ENCODE results near the gene OSBP2.

Gene OSBP2

GRCh38 chr22:30871391-30872284 is 177.0 kb downstream of the OSBP2 start:
- DNase-seq: no peak

- no peak for DNase-seq
These were observed 177.8 kb downstream of the OSBP2 start for GRCh38 chr22:30872285-30873041.

DNA sequence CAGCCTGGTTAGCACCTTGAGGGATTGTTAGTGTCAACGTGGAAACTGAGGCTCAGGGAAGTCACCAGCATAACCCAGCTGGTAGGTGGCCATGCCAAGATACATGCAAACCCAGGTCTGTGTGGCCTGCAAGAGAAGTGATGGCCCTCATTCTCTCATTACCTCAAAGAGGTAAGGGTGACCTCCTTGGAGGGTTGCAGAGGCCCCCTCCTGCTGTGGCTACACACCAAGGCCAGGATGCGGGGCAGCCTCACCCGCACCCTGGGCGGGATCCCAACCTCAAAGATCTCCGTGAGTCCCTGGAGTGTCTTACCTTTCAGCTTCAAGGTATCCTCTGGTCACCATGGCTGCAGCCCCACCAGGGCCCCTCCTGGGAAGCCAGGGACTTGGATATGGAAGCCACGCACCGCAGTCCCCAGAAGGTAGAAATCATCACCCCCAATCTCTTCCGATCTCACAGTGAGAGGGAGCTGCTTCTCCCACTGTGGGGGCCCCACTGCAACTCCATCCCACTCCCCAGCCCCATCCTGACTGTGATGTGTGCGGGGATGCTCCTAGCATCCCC is 178.5 kb downstream of the OSBP2 start:
- no peak for DNase-seq

DNA sequence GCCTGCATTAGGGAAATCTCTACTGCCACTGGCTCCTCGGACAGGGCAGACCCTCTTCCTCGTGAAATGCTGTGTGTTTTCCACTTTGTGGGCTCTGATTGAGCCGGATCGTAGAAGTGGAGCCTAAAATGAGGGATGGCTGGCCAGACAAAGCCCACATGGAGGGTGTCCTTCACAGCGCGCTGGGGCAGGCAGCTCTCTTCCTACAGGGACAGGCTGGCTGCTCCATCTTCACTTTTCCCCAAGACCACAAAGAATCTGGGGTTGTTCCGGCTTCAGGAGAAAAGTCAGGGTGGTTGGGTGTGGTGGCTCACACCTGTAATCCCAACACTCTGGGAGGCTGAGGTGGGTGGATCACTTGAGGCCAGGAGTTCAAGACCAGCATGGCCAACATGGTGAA is 179.0 kb downstream of the OSBP2 start:
- DNase-seq: no peak

- DNase-seq: no peak
These were observed 180.0 kb downstream of the OSBP2 start for GRCh38 chr22:30874431-30875370.

- DNase-seq: no peak
These were observed 181.0 kb downstream of the OSBP2 start for GRCh38 chr22:30875481-30876215.

DNA sequence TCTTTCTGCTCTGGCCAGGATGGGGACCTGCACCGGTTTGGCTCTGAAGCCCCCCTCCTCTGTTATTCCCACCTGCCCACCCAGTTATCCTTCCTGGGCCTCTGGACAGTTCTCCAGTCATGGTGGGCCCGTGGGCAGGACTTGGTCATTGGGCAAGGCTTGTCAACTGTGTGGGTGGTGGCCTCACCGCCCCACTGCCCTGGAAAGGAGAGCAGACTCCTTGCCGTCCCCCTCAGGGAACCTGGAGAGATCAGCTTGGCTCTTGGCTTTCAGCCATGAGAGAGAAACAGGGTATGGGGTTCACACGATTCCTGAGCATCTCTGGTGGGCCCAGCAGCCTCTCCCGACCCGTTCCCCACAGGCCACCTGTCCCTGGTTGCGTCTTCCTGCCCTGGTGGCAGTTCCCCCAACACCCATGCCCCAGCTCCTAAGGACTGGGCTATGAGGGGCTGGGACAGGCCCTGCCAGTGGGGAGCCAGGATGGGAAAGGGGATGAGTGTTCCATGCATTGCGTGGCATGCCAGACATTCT is 181.6 kb downstream of the OSBP2 start:
- DNase-seq: no peak

DNA sequence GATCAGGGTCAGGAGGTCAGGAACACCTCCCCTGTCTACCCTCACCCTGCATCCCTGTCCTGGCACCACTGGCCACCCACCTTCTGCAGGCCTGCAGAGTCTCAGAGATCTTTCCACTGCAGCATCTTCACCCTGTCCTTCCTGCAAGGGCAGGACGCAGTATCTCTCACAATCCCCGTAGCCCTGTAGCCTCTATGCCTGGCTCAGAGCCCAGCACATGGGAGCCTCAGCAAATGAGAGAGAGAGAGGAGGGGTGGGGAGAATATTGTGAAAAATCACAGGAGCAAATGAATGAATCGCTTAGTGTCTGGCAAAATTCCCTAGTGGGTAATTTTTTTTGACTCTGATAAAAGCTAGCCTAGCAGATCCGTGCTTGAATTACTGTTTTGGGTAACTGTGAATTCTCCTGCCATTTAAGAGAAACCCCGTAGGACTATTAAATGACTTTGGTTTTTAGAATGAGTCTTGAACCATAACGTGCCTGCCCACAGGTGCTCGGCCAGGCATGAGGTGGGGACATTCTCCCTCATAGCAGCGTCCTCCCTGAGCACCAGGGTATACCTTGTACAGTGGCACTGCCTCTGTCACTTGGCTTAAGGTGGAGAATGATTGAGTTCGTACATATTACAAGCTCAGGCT is 182.4 kb downstream of the OSBP2 start:
- no peak for DNase-seq

- no peak for DNase-seq
These were observed 183.2 kb downstream of the OSBP2 start for GRCh38 chr22:30877662-30878515.

DNA sequence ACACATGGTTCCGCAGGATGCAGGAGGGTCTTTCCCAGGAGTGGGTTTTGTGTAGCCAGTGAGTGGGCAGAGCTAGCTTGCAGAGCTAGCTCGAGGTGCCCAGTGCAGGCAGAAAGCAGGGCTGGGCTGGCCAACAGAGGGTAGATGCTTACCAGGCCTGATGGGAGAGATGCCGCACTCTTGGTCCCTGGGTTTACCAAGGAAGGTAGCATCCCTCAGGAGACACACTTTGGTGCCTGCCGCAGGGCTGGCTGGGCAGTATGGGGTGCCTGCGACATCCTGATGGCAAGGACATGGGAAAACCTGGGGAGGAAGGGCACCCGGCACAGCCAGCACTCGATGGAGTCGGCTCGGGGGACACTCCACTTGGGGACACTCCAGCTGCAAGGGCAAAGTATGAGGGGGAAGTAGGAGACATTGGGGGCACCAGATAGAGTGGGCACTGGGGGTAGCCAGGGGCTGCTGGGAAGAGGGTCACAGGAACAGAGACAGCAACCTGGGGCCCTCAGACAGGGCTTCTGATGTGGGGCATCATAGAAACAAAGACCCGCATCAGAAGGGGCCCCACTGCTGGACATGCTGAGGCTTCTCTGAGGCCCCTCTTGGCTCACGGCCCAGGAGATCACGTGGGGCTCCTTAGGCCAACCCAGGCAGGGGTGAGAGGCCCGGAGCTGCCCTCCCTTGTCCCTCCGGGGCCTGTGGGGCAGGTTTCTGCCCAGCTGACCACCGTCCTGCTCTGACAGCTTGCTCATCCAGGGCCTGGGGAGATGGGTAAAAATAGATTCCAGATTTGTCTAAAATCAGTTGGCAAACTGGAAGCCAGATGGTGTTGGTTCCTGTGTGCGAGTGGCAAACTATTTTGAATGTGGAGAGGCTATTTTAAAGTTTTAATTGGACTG is 184.1 kb downstream of the OSBP2 start:
- no peak for DNase-seq

DNA sequence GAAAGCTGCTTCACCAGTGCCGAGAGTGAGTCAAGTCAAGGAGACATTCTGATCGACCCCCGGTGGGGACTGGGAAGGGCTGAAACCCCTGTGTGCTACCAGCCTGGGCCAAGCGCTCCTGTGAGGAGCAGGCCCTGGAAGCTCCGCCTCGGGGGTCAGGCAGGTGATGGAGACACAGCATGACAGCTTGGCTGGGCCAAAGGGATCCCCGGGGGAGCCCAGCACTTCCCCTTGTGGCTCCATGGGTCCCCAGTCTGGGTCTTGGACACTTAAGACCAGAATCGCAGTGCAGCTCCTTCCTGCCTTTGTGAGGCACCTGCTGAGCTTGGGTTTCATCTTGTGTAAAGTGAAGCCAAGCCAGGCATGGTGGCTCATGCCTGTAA is 184.7 kb downstream of the OSBP2 start:
- no peak for DNase-seq

GRCh38 chr22:30880181-30880601 is 185.5 kb downstream of the OSBP2 start:
- no peak for DNase-seq

DNA sequence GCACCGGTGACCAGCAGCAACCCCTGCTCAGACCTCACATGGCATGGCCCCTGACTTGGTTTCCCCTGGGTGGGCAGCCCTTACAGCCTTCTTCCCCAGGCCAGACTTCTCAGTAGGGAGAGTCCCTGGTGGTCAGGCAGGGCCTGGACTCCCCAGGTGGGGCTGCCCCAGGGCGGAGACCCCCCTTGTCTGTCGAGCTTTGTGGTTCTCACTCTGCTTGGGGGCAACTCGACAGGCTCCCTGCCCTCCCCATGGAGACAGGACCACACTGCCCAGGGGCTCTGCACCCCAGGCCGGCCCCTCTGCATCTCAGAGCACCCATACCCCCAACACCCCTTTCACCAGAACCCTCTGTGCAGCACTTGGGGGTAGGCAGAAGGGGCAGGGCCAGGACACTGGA is 186.2 kb downstream of the OSBP2 start:
- DNase-seq: no peak

GRCh38 chr22:30881361-30882183 is 186.9 kb downstream of the OSBP2 start:
- no peak for DNase-seq

DNA sequence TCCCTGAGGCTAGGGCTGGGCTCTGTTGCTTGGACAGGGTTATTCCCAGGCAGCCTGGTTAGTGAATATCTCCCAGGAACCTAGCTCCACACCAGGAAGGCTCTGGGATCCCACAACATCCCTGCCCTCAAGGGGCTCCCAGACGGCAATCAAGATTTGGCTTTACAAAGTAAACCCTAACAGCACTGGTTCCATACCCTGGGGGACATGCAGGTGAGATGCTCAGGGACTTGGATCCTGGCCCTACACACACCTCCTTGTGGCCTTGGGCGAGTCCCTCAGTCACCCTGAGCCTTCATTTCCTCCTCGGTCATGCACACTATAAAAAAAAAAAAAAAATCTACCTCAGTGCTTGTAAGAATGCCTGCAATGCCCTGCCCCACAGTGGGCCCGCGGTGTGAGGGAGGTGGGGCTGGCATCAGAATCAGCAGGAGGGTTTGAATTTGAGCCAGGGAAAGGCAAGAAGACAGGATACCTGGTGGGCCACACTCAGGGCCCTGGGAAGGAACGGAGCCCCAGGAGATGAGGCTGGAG is 187.6 kb downstream of the OSBP2 start:
- DNase-seq: no peak

DNA sequence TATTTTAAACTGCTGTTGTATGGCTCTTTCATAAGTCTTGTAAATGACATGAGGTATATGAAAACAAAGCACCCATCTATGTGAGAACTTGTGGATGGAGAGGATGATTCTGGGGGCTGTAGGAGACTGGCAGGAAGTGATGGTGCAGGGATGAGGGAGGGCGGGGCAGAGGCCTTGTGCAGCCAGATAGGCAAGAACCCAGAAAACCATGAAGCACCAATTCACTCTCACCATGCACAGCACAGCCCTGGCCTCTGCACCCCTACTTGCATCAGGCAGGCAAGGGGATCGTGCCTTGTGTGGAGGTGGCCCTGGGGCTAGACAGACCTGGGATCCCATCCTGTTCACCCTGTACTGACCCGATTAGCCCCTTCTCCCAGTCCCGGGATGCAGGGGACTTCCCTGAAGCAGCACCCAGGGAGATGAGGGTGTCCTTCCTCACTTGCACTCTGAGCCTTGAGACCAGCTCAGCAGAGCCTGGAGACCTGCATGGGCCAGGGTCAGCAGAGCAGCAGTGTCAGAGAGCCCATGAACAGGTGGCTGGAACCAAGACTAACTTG is 188.4 kb downstream of the OSBP2 start:
- no peak for DNase-seq

DNA sequence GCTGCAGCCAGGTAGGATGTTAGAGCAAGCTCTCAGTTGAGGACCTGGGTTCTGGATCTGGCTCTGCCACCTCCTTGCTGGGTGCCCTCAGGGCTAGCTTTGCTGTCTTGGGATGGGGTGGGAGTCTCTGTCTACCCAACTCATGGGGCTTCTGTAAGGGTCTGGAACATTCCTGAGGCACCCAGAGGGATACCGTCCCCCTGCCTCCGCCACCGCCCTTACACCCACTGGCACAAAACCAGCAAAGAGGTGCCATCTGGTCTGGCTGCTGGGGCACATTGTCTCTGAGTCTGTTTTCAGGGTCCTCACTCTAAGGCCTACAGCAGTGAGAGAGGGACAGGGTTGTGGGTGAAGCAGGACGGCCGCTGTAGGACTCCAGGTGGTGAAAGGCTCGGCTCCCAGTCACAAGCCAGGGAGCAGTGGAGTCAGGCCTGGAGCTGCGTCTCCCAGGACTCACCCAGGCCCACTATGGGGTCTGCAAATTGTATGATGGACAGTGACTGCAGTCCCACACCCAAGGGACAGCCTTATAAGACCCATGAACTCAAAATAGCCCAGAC is 189.0 kb downstream of the OSBP2 start:
- no peak for DNase-seq

Data from activated naive CD4-positive, alpha-beta T cell treated with anti-CD3 and anti-CD28 coated beads, Interleukin-2, amount 50 U/mL, for 16 hours (primary cell).